Calu3 (cell line): ENCODE results near the gene ST8SIA5. TPM values are rescaled to one million over a fixed set of nuclear protein-coding genes. Genes with fewer than 3 reads are reported as not detected.

ENCODE experiments used
- BruUV-seq: library from RNA; stranded (reverse); fragments of 400-500 nt; replicated peaks from 2 replicates; lab custom pipeline; 2021; lab: Mats Ljungman, UMichigan
- CTCF ChIA-PET: fragments of 300-600 bp; sonication (Branson Sonifier 250); formaldehyde crosslinking; loops from one replicate; lab custom pipeline; 2022; ENCODE audit warnings: antibody characterized with exemption; lab: Charles Lee
- DNase-seq: peaks from one replicate; pipeline ENCODE4 v3.0.0; 2022
- H3K27ac Mint-ChIP-seq: one replicate; pipeline ENCODE4 v1.8.0; 2022; ENCODE audit warnings: mixed read lengths; ENCODE audit not compliant: unreplicated experiment
- H3K27me3 Mint-ChIP-seq: one replicate; pipeline ENCODE4 v1.8.0; 2022; ENCODE audit warnings: mixed read lengths; ENCODE audit not compliant: unreplicated experiment
- H3K36me3 Mint-ChIP-seq: one replicate; pipeline ENCODE4 v1.8.0; 2022; ENCODE audit warnings: mild to moderate bottlenecking, moderate library complexity, mixed read lengths; ENCODE audit not compliant: insufficient read depth, unreplicated experiment
- H3K4me1 Mint-ChIP-seq: one replicate; pipeline ENCODE4 v1.8.0; 2022; ENCODE audit warnings: mild to moderate bottlenecking, low read depth, mixed read lengths; ENCODE audit not compliant: unreplicated experiment
- H3K4me3 Mint-ChIP-seq: one replicate; pipeline ENCODE4 v1.8.0; 2022; ENCODE audit warnings: mild to moderate bottlenecking, low read depth, moderate library complexity, mixed read lengths; ENCODE audit not compliant: unreplicated experiment
- H3K9me3 Mint-ChIP-seq: one replicate; pipeline ENCODE4 v1.8.0; 2022; ENCODE audit warnings: low read depth, mixed read lengths; ENCODE audit not compliant: unreplicated experiment
- CTCF ChIP-seq: fragments of 200-600 bp; IDR thresholded peaks from one replicate; pipeline ENCODE4 v1.8.0; 2022; ENCODE audit warnings: antibody characterized with exemption; ENCODE audit not compliant: unreplicated experiment
- intact Hi-C: fragments of 100-400 bp; cut with micrococcal nuclease; formaldehyde crosslinking; loops from one replicate; pipeline ENCODE4 v1.10.0; 2022; ENCODE audit not compliant: unreplicated experiment
- total RNA-seq: library from RNA; stranded (reverse); gene quantifications from 2 replicates; pipeline ENCODE4 v1.2.3, GENCODE V29; 2022

The ST8SIA5 gene
- total RNA-seq, 1 experiment from 2014 or later = not detected

- TF ChIP-seq CTCF = no peak
- peaks cover 22% of the 10 kb centered on the region for H3K27me3 Mint-ChIP-seq
- no peak overlapping the region for H3K4me3 Mint-ChIP-seq
- H3K9me3 Mint-ChIP-seq = peaks cover under 1% of the 10 kb centered on the region
- peaks cover 11% of the 10 kb centered on the region for H3K4me1 Mint-ChIP-seq
- CTCF ChIA-PET = interaction anchor here (0.7 kb wide), 1 partner anchor 63 kb away, joined by 4 read pairs; no protein-coding TSS in a partner anchor
- BruUV-seq = no TSS peak
- DNase-seq = no peak
- no peak overlapping the region for H3K27ac Mint-ChIP-seq
- peaks cover 2% of the 10 kb centered on the region for H3K36me3 Mint-ChIP-seq
- intact Hi-C loops = no loop called here
Measured at GRCh38 chr18:46723856-46724415, 32.9 kb downstream of the ST8SIA5 start.

- no peak for DNase-seq
- H3K27ac Mint-ChIP-seq = no peak overlapping the region
- H3K4me3 Mint-ChIP-seq = no peak overlapping the region
- intact Hi-C loops = no loop called here
- peaks cover 21% of the 10 kb centered on the region for H3K4me1 Mint-ChIP-seq
- CTCF ChIA-PET = no interaction called here
- TF ChIP-seq CTCF = no peak
- BruUV-seq = no TSS peak
- peaks cover 22% of the 10 kb centered on the region for H3K27me3 Mint-ChIP-seq
- no peaks in the 10 kb centered on the region for H3K9me3 Mint-ChIP-seq
- H3K36me3 Mint-ChIP-seq = peaks cover 6% of the 10 kb centered on the region
Measured at GRCh38 chr18:46722051-46722450, 34.8 kb downstream of the ST8SIA5 start.

- Mint-ChIP-seq H3K27me3 (peaks cover 22% of the 10 kb centered on the region), H3K4me1 (peaks cover 21% of the 10 kb centered on the region), H3K27ac (no peak overlapping the region), H3K9me3 (no peaks in the 10 kb centered on the region), H3K4me3 (no peak overlapping the region), H3K36me3 (peaks cover 6% of the 10 kb centered on the region)
- TF ChIP-seq CTCF = no peak
- intact Hi-C loops = no loop called here
- CTCF ChIA-PET = interaction anchor here (0.6 kb wide), 1 partner anchor 444 kb away, joined by 4 read pairs; no protein-coding TSS in a partner anchor
- BruUV-seq = no TSS peak
- DNase-seq = no peak
Measured at GRCh38 chr18:46721331-46721730, 35.5 kb downstream of the ST8SIA5 start.

- no TSS peak for BruUV-seq
- Mint-ChIP-seq H3K27me3 (peaks cover 22% of the 10 kb centered on the region), H3K9me3 (no peaks in the 10 kb centered on the region), H3K4me3 (no peak overlapping the region), H3K4me1 (peaks cover 21% of the 10 kb centered on the region), H3K36me3 (peaks cover 6% of the 10 kb centered on the region), H3K27ac (no peak overlapping the region)
- intact Hi-C loops = no loop called here
- TF ChIP-seq CTCF = no peak
- CTCF ChIA-PET = no interaction called here
- DNase-seq = no peak
Measured at GRCh38 chr18:46720521-46720920, 36.3 kb downstream of the ST8SIA5 start.
